Measurements from ENCODE around the gene PHACTR3.

Gene PHACTR3

DNA sequence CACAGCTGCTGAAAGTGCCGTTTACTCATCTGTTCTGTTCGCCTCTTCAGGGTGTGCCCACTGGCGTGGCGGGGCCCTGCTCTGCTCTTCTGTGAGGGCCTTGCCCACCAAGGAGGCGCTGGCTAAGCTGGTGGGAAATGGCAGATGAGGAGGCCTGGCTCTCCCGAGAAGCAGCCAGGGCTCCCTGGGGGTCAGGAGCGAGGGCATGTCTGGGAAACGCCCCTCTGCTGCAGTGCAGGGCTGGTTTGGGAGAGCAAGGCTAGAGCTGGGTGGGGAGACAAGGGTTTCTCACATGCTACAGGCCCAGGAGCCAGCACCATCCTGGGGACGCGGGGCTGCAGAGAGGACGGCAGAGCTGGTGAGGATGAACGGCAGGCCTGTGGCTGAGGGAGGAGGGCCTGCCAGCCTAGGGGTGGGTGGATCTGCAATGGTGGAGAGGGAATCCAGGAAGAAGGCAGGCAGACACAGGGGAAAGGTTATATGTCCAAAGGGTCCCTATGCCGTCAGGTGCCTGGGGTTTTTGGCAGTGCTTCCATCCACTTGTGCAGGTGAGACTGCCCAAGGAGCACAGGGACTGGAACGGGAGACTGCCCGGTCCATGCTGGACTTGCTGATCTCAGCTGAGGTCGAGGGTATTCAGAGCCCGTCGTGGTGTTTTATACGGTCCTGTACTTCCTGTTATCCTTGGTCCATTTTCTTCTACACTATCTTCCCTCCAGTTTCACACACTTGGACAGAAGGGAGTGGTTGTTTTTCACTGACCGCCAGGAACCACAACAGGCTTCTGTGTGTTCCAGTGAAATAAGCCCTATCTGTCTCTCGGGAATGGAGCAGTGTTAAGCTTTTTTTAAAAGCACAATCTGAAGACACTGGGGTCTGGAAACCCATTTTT is 209.9 kb downstream of the PHACTR3 start:
- DNase-seq (ENCODE audit: low read depth) = no peak
- H3K4me3 ChIP-seq (ENCODE audit: control insufficient read depth, low read depth, low read length) = no peak overlapping the region
- TF ChIP-seq, protein P1, sequence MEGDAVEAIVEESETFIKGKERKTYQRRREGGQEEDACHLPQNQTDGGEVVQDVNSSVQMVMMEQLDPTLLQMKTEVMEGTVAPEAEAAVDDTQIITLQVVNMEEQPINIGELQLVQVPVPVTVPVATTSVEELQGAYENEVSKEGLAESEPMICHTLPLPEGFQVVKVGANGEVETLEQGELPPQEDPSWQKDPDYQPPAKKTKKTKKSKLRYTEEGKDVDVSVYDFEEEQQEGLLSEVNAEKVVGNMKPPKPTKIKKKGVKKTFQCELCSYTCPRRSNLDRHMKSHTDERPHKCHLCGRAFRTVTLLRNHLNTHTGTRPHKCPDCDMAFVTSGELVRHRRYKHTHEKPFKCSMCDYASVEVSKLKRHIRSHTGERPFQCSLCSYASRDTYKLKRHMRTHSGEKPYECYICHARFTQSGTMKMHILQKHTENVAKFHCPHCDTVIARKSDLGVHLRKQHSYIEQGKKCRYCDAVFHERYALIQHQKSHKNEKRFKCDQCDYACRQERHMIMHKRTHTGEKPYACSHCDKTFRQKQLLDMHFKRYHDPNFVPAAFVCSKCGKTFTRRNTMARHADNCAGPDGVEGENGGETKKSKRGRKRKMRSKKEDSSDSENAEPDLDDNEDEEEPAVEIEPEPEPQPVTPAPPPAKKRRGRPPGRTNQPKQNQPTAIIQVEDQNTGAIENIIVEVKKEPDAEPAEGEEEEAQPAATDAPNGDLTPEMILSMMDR (conservative IDR thresholded peaks at IDR 0.05; ENCODE audit: control insufficient read depth, insufficient read depth, low read depth, low read length) = no peak

DNA sequence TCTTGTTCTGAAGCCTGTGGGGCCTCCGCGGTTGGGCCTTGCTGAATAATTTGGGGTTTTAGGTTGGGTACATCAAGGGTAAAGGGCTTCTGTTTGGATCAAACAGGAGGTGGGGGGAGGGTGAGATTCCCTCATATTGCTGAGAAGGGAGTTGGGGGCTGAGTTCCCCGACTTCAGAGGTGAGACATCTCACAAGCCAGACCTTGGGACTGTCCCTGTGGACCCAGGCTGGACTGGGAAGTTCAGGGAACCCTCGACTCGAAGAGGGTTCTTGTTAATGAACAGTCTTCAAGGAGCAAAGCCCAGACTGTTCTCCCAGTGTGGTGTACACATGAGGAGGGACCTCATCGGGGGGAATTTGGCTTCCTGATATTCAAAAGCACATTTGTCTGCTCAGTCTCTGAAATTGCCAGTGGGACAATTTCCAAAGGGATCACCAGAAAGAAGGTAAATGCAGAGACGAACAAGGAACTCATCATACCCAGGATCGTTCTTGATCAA is 210.6 kb downstream of the PHACTR3 start:
- H3K4me3 ChIP-seq (ENCODE audit: control insufficient read depth, low read depth, low read length) = no peak overlapping the region
- TF ChIP-seq, protein P1 (conservative IDR thresholded peaks at IDR 0.05; ENCODE audit: control insufficient read depth, insufficient read depth, low read depth, low read length) = no peak
- no peak for DNase-seq (ENCODE audit: low read depth)

DNA sequence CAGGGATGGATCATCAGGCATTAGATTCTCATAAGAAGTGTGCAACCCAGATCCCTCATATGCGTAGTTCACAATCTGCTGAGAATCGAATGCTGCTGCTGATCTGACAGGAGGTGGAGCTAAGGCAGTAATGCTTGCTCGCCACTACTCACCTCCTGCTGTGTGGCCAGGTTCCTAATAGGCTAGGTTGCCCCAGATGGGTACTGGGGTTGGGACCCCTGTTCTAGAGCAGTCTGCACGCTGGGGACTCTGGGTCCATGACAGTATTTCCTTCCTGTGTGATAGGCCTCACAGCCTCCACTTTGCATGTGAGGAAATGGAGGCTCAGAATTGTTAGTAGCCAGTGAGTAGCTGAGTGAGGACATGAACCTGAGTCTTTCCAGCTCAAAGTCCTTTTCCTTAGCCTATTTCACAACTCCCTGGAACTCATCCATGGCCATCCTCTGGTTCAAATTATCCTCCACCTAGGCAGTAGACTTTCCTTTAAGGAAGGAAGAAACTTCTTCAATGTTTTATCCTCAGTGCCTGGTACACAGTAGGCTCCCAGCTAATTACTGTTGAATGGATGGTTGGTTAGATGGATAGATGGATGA is 211.9 kb downstream of the PHACTR3 start:
- TF ChIP-seq, protein P1 (conservative IDR thresholded peaks at IDR 0.05; ENCODE audit: control insufficient read depth, insufficient read depth, low read depth, low read length) = no peak
- no peak overlapping the region for H3K4me3 ChIP-seq (ENCODE audit: control insufficient read depth, low read depth, low read length)
- no peak for DNase-seq (ENCODE audit: low read depth)

DNA sequence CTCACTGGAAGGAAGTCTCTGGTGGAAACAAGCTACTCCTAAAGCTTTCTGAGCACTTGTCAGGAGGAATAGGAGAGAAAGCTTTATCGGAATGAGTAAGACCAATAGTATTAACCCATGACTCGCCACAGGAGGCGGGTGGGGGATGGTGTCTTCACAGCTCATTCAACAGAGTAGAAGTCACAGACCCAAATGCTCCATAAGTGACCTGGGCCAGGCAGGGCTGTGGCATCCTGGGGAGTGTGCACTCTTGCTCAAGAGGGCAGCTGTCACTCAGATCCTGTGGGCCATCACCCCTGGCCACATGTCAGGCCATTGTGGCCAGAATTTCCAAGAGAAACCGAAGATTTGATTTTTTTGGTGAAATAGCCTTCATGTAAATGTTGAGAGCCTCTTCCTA is 213.1 kb downstream of the PHACTR3 start:
- DNase-seq (ENCODE audit: low read depth) = no peak
- no peak overlapping the region for H3K4me3 ChIP-seq (ENCODE audit: control insufficient read depth, low read depth, low read length)
- TF ChIP-seq, protein P1 (conservative IDR thresholded peaks at IDR 0.05; ENCODE audit: control insufficient read depth, insufficient read depth, low read depth, low read length) = no peak

DNA sequence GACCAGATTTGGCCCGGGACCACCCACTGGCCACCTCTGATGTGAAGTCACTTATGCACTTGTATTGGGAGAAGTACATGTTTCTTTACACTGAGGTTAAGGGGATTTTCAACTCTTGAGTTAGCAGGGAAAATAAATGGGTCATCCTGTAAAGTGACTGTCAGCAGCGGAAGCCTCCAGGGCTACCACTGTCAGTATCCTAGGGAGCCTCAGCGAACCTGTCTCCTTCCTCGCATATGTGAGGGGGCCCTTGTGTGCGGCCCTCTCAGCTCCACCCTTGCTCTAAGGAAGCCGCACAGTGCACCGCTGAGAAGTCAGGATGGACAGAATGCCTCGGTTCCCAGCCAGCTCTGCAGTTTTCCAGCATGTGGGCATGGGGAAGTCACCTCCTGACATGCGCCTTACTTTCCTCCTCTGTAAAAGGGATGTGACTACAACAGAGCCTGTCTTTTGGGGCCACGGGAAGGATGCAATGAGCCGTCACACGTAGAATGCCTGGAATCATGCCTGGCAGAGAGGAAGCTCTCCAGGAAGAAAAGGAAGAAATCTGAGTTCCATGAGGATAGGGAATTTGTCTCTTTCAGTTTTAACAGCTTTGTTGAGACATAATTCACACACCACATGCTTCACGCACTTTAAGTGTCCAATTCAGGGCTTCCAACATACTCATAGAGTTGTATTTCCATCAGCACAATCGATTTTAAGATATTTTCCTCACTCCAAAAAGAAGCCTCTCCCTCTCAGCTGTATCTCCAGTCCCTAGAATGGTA is 213.7 kb downstream of the PHACTR3 start:
- TF ChIP-seq, protein P1 (conservative IDR thresholded peaks at IDR 0.05; ENCODE audit: control insufficient read depth, insufficient read depth, low read depth, low read length) = no peak
- H3K4me3 ChIP-seq (ENCODE audit: control insufficient read depth, low read depth, low read length) = no peak overlapping the region
- no peak for DNase-seq (ENCODE audit: low read depth)

DNA sequence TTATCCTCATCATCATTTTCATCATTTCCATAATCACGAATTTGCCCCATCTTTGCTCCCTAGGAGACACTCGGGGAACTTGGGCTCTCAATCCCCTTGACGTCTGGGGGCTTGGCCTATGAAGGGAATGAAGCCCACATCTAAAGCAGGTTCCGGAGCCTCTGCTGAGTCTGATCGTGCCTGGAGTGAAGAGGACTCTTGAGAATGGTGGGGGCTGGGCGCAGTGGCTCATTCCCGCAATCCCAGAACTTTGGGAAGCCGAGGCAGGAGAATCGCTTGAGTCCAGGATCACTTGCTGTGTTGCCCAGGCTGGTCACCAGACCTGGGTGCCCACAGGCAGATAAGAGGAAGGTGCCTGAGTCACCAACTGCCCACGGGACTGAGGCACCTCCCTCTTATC is 214.6 kb downstream of the PHACTR3 start:
- DNase-seq (ENCODE audit: low read depth) = no peak
- TF ChIP-seq, protein P1 (conservative IDR thresholded peaks at IDR 0.05; ENCODE audit: control insufficient read depth, insufficient read depth, low read depth, low read length) = no peak
- no peak overlapping the region for H3K4me3 ChIP-seq (ENCODE audit: control insufficient read depth, low read depth, low read length)
